Activated naive CD8-positive, alpha-beta T cell treated with anti-CD3 and anti-CD28 coated beads, Interleukin-2, amount 10 ng/mL, durations not matched to agents 7 days and 5 days (primary cell): ENCODE data around the gene MTHFD2L. TPM values are rescaled to one million over a fixed set of nuclear protein-coding genes. Genes with fewer than 3 reads are reported as not detected.

ENCODE experiments used
- ATAC-seq: fragments of 150-1000 bp; cut with Tn5 transposase; one replicate; pipeline ENCODE4 v1.10.0; 2021; ENCODE audit warnings: low read depth, moderate library complexity
- POLR2A ChIA-PET: fragments of 350-600 bp; sonication (Branson Sonifier 250); formaldehyde crosslinking; loops from one replicate; lab custom pipeline; 2021; ENCODE audit warnings: antibody characterized with exemption; lab: Charles Lee
- DNase-seq: peaks from one replicate; pipeline ENCODE4 v3.0.0; 2021
- H3K27ac Mint-ChIP-seq: one replicate; pipeline ENCODE4 v1.8.0; 2022; ENCODE audit warnings: mild to moderate bottlenecking, mixed read lengths
- H3K27me3 Mint-ChIP-seq: one replicate; pipeline ENCODE4 v1.8.0; 2022; ENCODE audit warnings: mild to moderate bottlenecking, moderate library complexity, mixed read lengths
- H3K36me3 Mint-ChIP-seq: one replicate; pipeline ENCODE4 v1.8.0; 2021; ENCODE audit warnings: mild to moderate bottlenecking, mixed read lengths
- H3K4me1 Mint-ChIP-seq: one replicate; pipeline ENCODE4 v1.8.0; 2021; ENCODE audit warnings: mixed read lengths
- H3K4me3 Mint-ChIP-seq: one replicate; pipeline ENCODE4 v1.8.0; 2022; ENCODE audit warnings: mild to moderate bottlenecking, moderate library complexity, mixed read lengths
- H3K9me3 Mint-ChIP-seq: one replicate; pipeline ENCODE4 v1.8.0; 2021; ENCODE audit warnings: mixed read lengths
- total RNA-seq, 2 experiments: library from RNA; stranded (reverse); gene quantifications; one replicate each; pipeline ENCODE4 v1.2.3, GENCODE V29; 2021

The MTHFD2L gene
- total RNA-seq, 2 experiments from 2014 or later, result 7.0 to 7.1 TPM

DNA sequence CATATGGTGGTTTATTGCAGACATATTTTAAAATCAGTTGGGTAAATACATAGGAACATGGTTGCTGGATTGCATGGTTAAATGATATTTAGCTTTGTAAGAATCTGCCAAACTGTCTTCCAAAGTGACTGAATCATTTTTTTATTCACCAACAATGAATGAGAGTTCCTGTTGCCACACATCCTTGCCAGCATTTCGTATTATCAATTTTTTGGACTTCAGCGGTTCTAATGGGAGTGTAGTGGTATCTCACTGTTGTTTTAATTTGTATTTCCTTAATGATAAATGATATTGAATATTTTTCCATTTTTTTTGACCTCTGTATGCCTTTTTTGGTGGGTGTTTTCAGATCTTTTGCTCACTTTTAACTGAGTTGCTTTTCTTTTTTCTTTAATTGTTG, 1.4 kb upstream of the MTHFD2L start:
- ATAC-seq (no peak), DNase-seq (no peak)
- peak overlapping the region; percentile 1 for H3K4me3 Mint-ChIP-seq
- peaks cover 9% of the 10 kb centered on the region for H3K36me3 Mint-ChIP-seq
- H3K4me1 Mint-ChIP-seq, result peaks cover 15% of the 10 kb centered on the region
- no peaks in the 10 kb centered on the region for H3K9me3 Mint-ChIP-seq
- no peak overlapping the region for H3K27ac Mint-ChIP-seq
- H3K27me3 Mint-ChIP-seq, result peaks cover 21% of the 10 kb centered on the region
- POLR2A ChIA-PET, result no interaction called here

DNA sequence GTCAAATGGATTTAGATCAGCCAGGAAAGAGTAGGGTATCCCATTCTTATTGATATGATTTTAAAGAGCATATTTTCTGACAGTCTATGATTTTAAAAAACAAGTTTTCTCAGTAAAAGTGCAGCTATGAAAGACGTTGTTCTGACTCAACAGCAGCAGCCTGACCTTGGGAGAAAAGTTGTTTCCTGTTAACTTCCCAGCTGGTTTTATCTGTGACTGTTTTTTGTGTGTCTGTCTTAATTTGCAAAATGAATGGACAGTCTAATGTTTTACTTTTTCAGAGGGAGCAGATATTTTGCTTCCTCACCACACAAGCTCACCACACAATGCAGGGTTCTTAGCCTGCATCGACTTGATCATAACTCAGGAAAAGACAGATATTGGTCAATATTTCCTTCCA, 764 bp upstream of the MTHFD2L start:
- H3K4me3 Mint-ChIP-seq, result peak overlapping the region; percentile 85
- H3K27me3 Mint-ChIP-seq, result peaks cover 21% of the 10 kb centered on the region

DNA sequence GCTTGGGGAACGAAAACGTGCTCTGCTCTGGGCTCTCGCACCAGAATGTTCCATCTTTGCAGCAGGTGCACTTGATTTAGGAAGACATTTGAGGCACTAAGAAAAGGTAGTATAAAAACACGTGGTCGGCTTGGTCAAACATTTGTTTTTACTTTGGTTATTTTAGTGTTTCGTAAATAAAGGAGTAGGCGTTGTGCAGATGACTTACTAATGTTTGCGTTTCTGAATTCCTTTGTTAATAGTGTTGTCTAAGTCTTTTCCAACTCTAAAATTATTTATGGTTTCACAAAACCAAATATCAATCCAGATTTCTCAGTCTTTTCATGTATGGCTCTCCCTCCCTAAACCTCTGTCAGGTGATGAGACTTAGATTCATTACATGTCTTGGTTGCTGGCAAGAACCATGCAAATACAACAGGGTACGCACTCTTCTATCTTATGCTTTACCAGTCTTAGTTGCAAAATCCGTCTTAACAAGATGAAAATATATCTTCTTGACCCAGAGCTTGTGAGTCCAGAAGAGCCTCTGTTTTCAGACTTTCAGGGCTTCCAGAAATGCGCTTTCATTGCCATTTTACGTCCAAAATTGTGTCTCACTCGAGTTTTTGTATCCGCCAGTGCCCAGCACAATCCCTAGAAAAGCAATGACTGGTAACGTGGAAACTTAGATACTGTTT, 686 bp downstream of the MTHFD2L start:
- peaks cover 15% of the 10 kb centered on the region for H3K4me1 Mint-ChIP-seq
- H3K36me3 Mint-ChIP-seq, result peaks cover 12% of the 10 kb centered on the region
- POLR2A ChIA-PET, result interaction anchor here (0.6 kb wide), 1 partner anchor 26 kb away, joined by 8 read pairs; no protein-coding TSS in a partner anchor
- H3K27ac Mint-ChIP-seq, result peak overlapping the region; percentile 84
- peak overlapping the region; percentile 82 for H3K4me3 Mint-ChIP-seq
- peaks cover 21% of the 10 kb centered on the region for H3K27me3 Mint-ChIP-seq
- ATAC-seq (no peak), DNase-seq (no peak)
- no peaks in the 10 kb centered on the region for H3K9me3 Mint-ChIP-seq

More for the DNA sequence above, 764 bp upstream of the MTHFD2L start:
- Mint-ChIP-seq H3K36me3 (peaks cover 11% of the 10 kb centered on the region), H3K4me1 (peaks cover 15% of the 10 kb centered on the region), H3K27ac (no peak overlapping the region), H3K9me3 (no peaks in the 10 kb centered on the region)
- no peak for DNase-seq
- no peak for ATAC-seq
- POLR2A ChIA-PET, result interaction anchor here (0.6 kb wide), 1 partner anchor 932 kb away, joined by 7 read pairs; no protein-coding TSS in a partner anchor

DNA sequence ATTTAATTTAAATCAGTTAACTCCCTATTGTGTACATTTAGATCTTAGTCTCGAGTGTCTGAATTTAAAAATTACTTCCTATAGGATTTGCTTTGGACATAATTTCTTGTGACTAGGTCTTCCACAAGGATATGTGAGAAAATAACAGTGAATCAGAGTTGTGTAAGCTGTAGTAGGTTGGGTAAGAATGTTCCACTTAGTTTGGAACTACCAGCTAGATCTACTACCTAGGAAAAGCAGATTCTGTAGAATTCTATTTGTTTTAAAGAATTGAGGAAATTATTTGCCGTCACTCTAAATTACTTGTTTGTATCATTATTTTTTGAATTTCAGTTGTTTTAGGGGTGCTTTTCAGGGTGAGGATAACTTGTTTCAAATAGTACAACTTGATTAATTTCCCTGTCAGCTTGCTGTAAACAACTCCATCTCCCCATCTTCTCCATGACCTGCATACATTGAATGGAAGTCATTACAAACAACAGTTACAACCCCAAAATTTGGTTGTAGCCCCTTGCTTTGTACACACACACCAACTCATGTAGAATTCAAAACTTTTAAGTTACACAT, 1.3 kb downstream of the MTHFD2L start:
- Mint-ChIP-seq H3K27me3 (peaks cover 17% of the 10 kb centered on the region), H3K36me3 (peaks cover 12% of the 10 kb centered on the region), H3K27ac (no peak overlapping the region), H3K9me3 (no peaks in the 10 kb centered on the region), H3K4me3 (peak overlapping the region; percentile 82), H3K4me1 (peaks cover 15% of the 10 kb centered on the region)
- DNase-seq, result no peak
- POLR2A ChIA-PET, result interaction anchor here (0.6 kb wide), 2 partner anchors 25 to 1098 kb away, joined by 3 to 8 read pairs; no protein-coding TSS in a partner anchor
- ATAC-seq, result no peak

DNA sequence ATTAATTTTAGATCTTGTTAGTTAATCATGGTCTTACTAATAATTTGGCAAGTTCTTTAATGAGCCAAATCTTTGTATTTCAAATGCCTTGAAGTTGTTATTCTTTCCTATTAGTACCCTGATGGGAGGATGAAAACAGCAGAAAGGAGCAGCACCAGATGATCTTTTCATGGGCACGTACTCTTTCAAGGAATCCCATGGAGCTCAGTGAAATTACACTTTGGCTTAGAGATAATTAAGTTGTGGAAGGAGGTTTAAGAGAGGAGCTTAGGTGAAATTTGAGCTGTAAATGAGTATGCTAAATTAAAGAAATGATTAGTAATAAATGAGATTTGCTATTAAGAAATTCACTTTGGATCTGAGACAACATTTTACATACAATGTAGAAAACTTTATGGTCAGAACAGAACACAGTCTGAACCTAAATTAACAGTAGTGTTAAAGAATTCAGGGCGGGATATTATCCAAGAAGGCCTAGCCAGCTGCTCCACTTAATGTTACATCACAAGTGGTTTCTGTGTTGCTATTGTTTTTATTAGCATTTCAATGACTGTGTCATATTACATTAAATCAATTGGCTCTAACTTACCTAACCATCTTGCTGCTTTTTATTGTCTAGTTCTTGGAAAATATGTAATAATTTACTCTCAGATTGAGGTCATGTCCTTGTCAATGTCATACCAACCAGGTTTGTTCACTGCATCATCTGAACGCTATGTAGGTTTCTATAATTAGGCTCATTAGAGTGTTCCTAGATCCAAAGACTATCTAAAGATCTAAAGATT, 3.9 kb downstream of the MTHFD2L start:
- Mint-ChIP-seq H3K4me1 (peaks cover 17% of the 10 kb centered on the region), H3K36me3 (peaks cover 15% of the 10 kb centered on the region), H3K27me3 (peaks cover 1% of the 10 kb centered on the region), H3K27ac (no peak overlapping the region), H3K9me3 (no peaks in the 10 kb centered on the region), H3K4me3 (no peak overlapping the region)
- ATAC-seq, result no peak
- no peak for DNase-seq
- POLR2A ChIA-PET, result no interaction called here

DNA sequence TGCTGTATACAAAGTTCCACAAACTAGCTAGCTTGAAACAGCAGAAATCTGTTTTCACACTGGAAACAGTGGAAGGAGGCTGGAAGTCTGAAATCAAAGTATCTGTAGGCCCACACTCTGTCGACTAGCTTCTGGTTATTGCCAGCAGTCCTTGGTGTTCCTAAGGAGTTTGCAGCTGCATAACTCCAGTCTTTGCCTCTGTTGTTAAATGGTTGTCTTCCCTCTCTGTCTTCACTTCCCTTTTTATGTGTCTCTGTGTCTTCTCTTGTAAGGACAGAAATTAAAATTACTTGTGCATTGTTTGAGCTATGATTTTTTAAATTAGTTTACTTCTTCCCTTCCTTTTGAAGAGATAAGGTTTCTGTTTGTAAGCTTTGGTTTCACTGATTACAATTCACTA, 8.2 kb downstream of the MTHFD2L start:
- POLR2A ChIA-PET, result no interaction called here
- Mint-ChIP-seq H3K9me3 (no peaks in the 10 kb centered on the region), H3K27ac (no peak overlapping the region), H3K4me3 (no peak overlapping the region), H3K36me3 (peaks cover 22% of the 10 kb centered on the region), H3K4me1 (peaks cover 7% of the 10 kb centered on the region), H3K27me3 (no peaks in the 10 kb centered on the region)
- no peak for ATAC-seq
- no peak for DNase-seq

DNA sequence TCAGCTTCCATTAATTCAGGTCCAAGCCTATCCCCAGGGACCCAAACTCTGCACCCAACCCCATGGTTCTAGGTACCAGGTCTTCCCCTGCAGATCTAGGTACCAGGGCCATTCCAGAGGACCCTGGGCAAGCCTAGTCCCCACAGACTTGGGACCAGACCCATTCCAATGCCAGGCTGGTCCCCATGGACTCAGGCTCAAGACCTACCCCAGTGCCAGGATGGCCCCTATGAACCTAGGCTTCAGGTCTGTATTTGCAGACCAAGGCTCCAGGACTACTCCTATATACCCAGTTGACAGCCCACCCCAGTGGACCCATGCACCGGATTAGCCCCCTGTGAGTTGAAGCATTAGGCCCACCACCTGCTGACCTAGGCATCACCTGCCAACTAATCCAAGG, 8.9 kb downstream of the MTHFD2L start:
- POLR2A ChIA-PET, result no interaction called here
- no peak for ATAC-seq
- Mint-ChIP-seq H3K27me3 (no peaks in the 10 kb centered on the region), H3K36me3 (peaks cover 17% of the 10 kb centered on the region), H3K27ac (no peak overlapping the region), H3K9me3 (no peaks in the 10 kb centered on the region), H3K4me1 (peaks cover 7% of the 10 kb centered on the region), H3K4me3 (no peak overlapping the region)
- no peak for DNase-seq

DNA sequence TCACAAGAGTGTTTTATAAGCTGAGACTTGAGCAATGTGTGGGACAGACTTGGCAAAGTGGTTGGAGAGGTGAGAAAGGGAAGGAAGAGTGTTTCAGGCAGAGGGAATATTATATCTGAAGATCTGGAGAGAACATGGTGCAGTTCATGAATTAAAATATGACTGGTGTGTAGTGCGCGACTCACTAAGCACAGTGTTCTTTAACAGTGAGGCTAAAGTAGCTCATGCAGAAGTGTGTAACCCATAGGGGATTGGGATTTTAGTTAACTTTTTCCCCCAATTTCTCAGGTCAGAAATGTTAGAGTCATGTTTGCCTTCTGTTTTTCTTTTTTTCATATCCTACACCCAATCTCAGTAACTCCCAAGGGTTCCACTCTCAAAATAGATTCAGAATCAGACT, 9.7 kb downstream of the MTHFD2L start:
- DNase-seq (no peak), ATAC-seq (no peak)
- Mint-ChIP-seq H3K4me1 (peaks cover 7% of the 10 kb centered on the region), H3K36me3 (peaks cover 15% of the 10 kb centered on the region), H3K27ac (no peak overlapping the region), H3K4me3 (no peak overlapping the region), H3K27me3 (no peaks in the 10 kb centered on the region), H3K9me3 (no peaks in the 10 kb centered on the region)
- POLR2A ChIA-PET, result no interaction called here

DNA sequence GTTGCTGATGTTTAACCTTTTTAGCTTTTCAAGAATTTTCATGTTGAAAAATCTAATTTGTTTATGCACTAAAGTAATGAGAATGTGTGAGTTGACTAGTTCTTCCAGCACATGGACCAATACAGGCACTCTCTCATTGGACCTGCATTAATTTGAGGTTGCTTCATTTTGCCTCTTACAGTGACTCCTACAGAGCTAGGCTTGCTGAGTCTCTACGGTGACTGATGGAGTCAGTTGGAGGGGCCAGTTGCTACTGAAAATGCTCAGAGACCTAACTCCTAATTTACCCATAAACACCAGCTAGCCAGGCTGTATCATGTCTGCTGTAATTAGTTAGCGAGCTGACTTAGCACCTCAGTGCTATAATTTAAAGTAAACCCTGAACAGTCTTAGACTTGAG, 10.9 kb downstream of the MTHFD2L start:
- no peaks in the 10 kb centered on the region for H3K9me3 Mint-ChIP-seq
- POLR2A ChIA-PET, result no interaction called here

DNA sequence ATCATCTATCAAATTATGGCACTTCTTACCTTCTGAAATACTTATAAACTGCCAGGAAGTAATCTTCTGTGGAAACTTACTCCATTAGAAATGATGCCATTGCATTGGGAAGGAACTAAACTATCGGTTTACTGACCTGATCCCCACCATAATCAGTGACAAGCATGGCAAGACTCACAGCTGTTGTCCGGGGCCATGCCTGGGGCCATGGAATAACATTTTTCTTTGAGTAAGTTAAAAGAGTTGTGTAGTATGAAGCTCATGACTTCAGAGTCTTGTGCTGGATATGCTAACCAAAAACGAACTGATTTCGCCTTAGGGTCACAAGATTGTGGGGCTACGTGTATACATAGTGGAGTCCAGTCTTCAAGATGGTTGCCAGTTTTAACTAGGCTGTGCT, 15.4 kb downstream of the MTHFD2L start:
- no peak overlapping the region for H3K4me3 Mint-ChIP-seq

More for the DNA sequence above, 10.9 kb downstream of the MTHFD2L start:
- H3K36me3 Mint-ChIP-seq, result peaks cover 15% of the 10 kb centered on the region
- DNase-seq, result no peak
- no peaks in the 10 kb centered on the region for H3K27me3 Mint-ChIP-seq
- H3K4me3 Mint-ChIP-seq, result no peak overlapping the region
- no peak overlapping the region for H3K27ac Mint-ChIP-seq
- no peak for ATAC-seq
- H3K4me1 Mint-ChIP-seq, result peaks cover 7% of the 10 kb centered on the region

DNA sequence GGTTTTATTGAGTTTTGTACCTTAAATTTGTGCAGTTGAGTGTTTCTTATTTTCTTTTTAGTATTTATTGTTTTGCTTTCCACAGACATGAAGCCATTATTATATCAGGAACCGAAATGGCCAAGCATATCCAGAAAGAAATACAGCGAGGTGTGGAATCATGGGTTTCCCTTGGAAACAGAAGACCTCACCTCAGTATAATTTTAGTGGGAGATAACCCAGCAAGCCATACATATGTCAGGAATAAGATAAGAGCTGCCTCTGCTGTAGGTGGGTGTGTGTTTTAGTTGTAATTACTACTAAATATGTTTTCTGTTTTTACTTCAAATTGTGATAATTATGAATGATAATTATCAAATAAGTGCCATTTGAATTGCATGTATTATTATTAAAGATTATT, 16.5 kb downstream of the MTHFD2L start:
- H3K4me1 Mint-ChIP-seq, result no peaks in the 10 kb centered on the region
- no peak for ATAC-seq
- POLR2A ChIA-PET, result no interaction called here
- H3K36me3 Mint-ChIP-seq, result no peaks in the 10 kb centered on the region
- no peaks in the 10 kb centered on the region for H3K9me3 Mint-ChIP-seq
- no peaks in the 10 kb centered on the region for H3K27me3 Mint-ChIP-seq
- H3K27ac Mint-ChIP-seq, result no peak overlapping the region
- no peak overlapping the region for H3K4me3 Mint-ChIP-seq
- no peak for DNase-seq

More for the DNA sequence above, 15.4 kb downstream of the MTHFD2L start:
- DNase-seq, result no peak
- H3K27me3 Mint-ChIP-seq, result no peaks in the 10 kb centered on the region
- no peaks in the 10 kb centered on the region for H3K4me1 Mint-ChIP-seq
- no peak overlapping the region for H3K27ac Mint-ChIP-seq
- no peak for ATAC-seq
- H3K36me3 Mint-ChIP-seq, result no peaks in the 10 kb centered on the region
- POLR2A ChIA-PET, result no interaction called here
- no peaks in the 10 kb centered on the region for H3K9me3 Mint-ChIP-seq

DNA sequence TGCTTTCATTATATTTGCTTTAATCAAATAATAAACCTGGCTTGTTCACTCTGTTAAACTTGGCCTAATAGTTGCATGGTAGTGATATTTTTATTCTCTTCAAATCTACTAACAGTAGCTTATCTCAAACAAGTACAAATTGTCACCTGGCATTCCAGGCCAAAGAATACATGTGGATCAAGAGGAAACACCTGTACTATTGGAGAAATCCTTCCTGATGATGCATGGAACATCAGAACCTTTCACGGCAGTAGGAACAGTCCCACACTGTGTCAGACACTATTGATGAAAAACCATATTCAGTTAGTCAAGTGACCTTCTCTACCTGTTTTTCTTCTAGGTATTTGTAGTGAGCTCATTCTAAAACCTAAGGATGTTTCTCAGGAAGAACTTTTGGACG, 17.0 kb downstream of the MTHFD2L start:
- Mint-ChIP-seq H3K27me3 (no peaks in the 10 kb centered on the region), H3K36me3 (no peaks in the 10 kb centered on the region), H3K4me3 (no peak overlapping the region), H3K4me1 (no peaks in the 10 kb centered on the region), H3K27ac (no peak overlapping the region), H3K9me3 (no peaks in the 10 kb centered on the region)
- ATAC-seq (no peak), DNase-seq (no peak)
- POLR2A ChIA-PET, result no interaction called here

DNA sequence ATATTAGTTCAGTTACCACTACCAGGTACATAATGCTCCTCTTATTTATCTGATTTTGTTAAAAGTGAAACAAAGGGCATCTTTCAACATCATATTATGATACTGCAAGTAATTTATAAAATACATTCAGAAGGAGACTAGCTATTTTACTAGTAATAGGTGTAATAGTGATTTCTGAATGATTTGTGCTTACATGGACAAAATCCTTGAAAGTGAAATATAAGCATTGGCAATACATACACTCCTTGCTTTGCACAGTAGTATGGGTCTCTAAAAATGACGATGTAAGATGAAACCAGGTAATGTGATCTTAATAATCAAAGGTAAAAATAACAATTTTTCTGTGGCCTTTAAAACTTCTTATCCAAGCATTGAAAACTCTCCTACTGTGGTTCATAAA, 17.5 kb downstream of the MTHFD2L start:
- ATAC-seq (no peak), DNase-seq (no peak)
- Mint-ChIP-seq H3K4me3 (no peak overlapping the region), H3K27ac (no peak overlapping the region), H3K36me3 (no peaks in the 10 kb centered on the region), H3K9me3 (no peaks in the 10 kb centered on the region), H3K4me1 (no peaks in the 10 kb centered on the region), H3K27me3 (no peaks in the 10 kb centered on the region)
- POLR2A ChIA-PET, result no interaction called here
